ENCODE measurements around the gene SNX7. TPM values are rescaled to one million over a fixed set of nuclear protein-coding genes. Genes with fewer than 3 reads are reported as not detected.

The SNX7 gene
- total RNA-seq, 4 donors from 2014 or later: 4.1 to 37.3 (median 23.4) TPM

DNA sequence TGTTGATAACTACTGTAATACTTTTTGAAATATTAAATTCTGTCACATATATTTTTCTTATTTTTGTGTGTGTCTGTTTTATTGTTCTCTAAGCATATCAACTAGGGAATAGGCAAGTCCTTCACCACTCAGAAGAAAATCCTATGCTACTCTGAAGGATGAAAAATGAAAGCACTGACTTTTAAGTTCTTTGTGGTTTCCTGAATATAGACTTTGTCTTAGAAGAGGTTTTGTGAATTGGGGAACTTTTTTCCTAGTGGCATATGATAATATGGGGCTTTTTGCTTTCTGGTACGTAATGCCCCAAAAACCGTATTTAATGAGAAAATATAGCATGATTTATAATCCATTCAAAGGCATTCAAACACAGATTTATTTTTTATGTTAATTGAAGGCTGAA is 136.0 kb downstream of the SNX7 start:
- H3K27ac ChIP-seq: no peak overlapping the region
- TF ChIP-seq POLR2A (IDR thresholded peaks at IDR 0.05): no peak
- no peak for TF ChIP-seq POLR2AphosphoS5 (IDR thresholded peaks at IDR 0.05)
- TF ChIP-seq CTCF (IDR thresholded peaks at IDR 0.05): no peak
- no peak for TF ChIP-seq EP300 (IDR thresholded peaks at IDR 0.05; ENCODE audit: low read depth)
- no peaks in the 10 kb centered on the region for H3K4me1 ChIP-seq
- H3K36me3 ChIP-seq: no peaks in the 10 kb centered on the region
- WGBS, 2 donors (ENCODE audit: low coverage in 1 of 2): 76 to 79% methylated on average over 2 of the region's 2 CpGs
- in situ Hi-C loops (cut with MboI; ENCODE audit: low pct_ligation_motif_present in 1 of 4, low pct_unique_long_range_greater_than_20kb in 1 of 4, low sequenced_read_pairs in 3 of 4) (no loop called here), intact Hi-C loops (cut with DNase I; ENCODE audit: low total_unique reads) (no loop called here)
- no peaks in the 10 kb centered on the region for H3K27me3 ChIP-seq
- no peaks in the 10 kb centered on the region for H3K9me3 ChIP-seq
- H3K4me3 ChIP-seq: no peak overlapping the region
- DNase-seq: no peak
